ENCODE results near the gene GTF2H1. TPM values are rescaled to one million over a fixed set of nuclear protein-coding genes. Genes with fewer than 3 reads are reported as not detected.

Gene GTF2H1
- total RNA-seq, 1 donor from 2014 or later, result 26.5 TPM

- H3K36me3 Mint-ChIP-seq (ENCODE audit: unreplicated experiment), result no peaks in the 10 kb centered on the region
- H3K9me3 Mint-ChIP-seq (ENCODE audit: unreplicated experiment), result peaks cover 1% of the 10 kb centered on the region
- no peak for TF ChIP-seq CTCF (IDR thresholded peaks at IDR 0.05; ENCODE audit: partially characterized antibody, unreplicated experiment)
- H3K27ac Mint-ChIP-seq (ENCODE audit: unreplicated experiment), result no peak overlapping the region
- no peak for DNase-seq
- H3K4me3 Mint-ChIP-seq (ENCODE audit: unreplicated experiment), result no peak overlapping the region
- H3K4me1 Mint-ChIP-seq (ENCODE audit: low read depth, unreplicated experiment), result no peaks in the 10 kb centered on the region
- H3K27me3 Mint-ChIP-seq (ENCODE audit: unreplicated experiment), result peaks cover 2% of the 10 kb centered on the region
Measured at GRCh38 chr11:18310800-18311340, 11.5 kb upstream of the GTF2H1 start.

- Mint-ChIP-seq H3K4me3 (ENCODE audit: unreplicated experiment) (no peak overlapping the region), H3K27me3 (ENCODE audit: unreplicated experiment) (peaks cover 2% of the 10 kb centered on the region), H3K36me3 (ENCODE audit: unreplicated experiment) (no peaks in the 10 kb centered on the region), H3K4me1 (ENCODE audit: low read depth, unreplicated experiment) (no peaks in the 10 kb centered on the region), H3K27ac (ENCODE audit: unreplicated experiment) (peak overlapping the region; percentile 26), H3K9me3 (ENCODE audit: unreplicated experiment) (peaks cover 1% of the 10 kb centered on the region)
- TF ChIP-seq CTCF (IDR thresholded peaks at IDR 0.05; ENCODE audit: partially characterized antibody, unreplicated experiment), result no peak
- DNase-seq, result no peak
Measured at GRCh38 chr11:18312012-18312411, 10.4 kb upstream of the GTF2H1 start.

- Mint-ChIP-seq H3K4me1 (ENCODE audit: low read depth, unreplicated experiment) (no peaks in the 10 kb centered on the region), H3K4me3 (ENCODE audit: unreplicated experiment) (no peak overlapping the region), H3K27ac (ENCODE audit: unreplicated experiment) (no peak overlapping the region), H3K27me3 (ENCODE audit: unreplicated experiment) (peaks cover 2% of the 10 kb centered on the region), H3K36me3 (ENCODE audit: unreplicated experiment) (no peaks in the 10 kb centered on the region), H3K9me3 (ENCODE audit: unreplicated experiment) (peaks cover 1% of the 10 kb centered on the region)
- TF ChIP-seq CTCF (IDR thresholded peaks at IDR 0.05; ENCODE audit: partially characterized antibody, unreplicated experiment), result no peak
- no peak for DNase-seq
Measured at GRCh38 chr11:18312663-18313420, 9.5 kb upstream of the GTF2H1 start.

- no peak for DNase-seq
- Mint-ChIP-seq H3K9me3 (ENCODE audit: unreplicated experiment) (peaks cover 1% of the 10 kb centered on the region), H3K4me1 (ENCODE audit: low read depth, unreplicated experiment) (peaks cover 2% of the 10 kb centered on the region), H3K27me3 (ENCODE audit: unreplicated experiment) (peaks cover 2% of the 10 kb centered on the region), H3K27ac (ENCODE audit: unreplicated experiment) (no peak overlapping the region), H3K36me3 (ENCODE audit: unreplicated experiment) (no peaks in the 10 kb centered on the region), H3K4me3 (ENCODE audit: unreplicated experiment) (no peak overlapping the region)
- no peak for TF ChIP-seq CTCF (IDR thresholded peaks at IDR 0.05; ENCODE audit: partially characterized antibody, unreplicated experiment)
Measured at GRCh38 chr11:18313965-18314763, 8.2 kb upstream of the GTF2H1 start.

Measured in glutamatergic neuron (in vitro differentiated cells).